Ishikawa (cell line): ENCODE results near the gene DUSP14.

Experiments
- CREB1 ChIP-seq: IDR thresholded peaks from 2 replicates; pipeline ENCODE4 v1.6.1; 2012; ENCODE audit warnings: low read depth
- FOXM1 ChIP-seq: IDR thresholded peaks from 2 replicates; pipeline ENCODE4 v1.6.1; 2012; ENCODE audit warnings: low read depth, borderline replicate concordance
- TAF1 ChIP-seq: IDR thresholded peaks from 2 replicates; pipeline ENCODE4 v1.6.1; 2012; ENCODE audit warnings: low read depth, mild to moderate bottlenecking
- TF ChIP-seq, protein P1 (sequence below): IDR thresholded peaks from 2 replicates; pipeline ENCODE4 v1.6.1; 2012

GRCh38 chr17:37478187-37478586 is 11.5 kb upstream of the DUSP14 start:
- TF ChIP-seq CREB1 (no peak), TAF1 (no peak), FOXM1 (no peak)
- TF ChIP-seq, protein P1, sequence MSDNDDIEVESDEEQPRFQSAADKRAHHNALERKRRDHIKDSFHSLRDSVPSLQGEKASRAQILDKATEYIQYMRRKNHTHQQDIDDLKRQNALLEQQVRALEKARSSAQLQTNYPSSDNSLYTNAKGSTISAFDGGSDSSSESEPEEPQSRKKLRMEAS = no peak
